HAP-1 (cell line): ENCODE measurements around the gene C11orf87.

Source experiments
- DNase-seq, 2 experiments: peaks; one replicate each; pipeline ENCODE4 v3.0.0-alpha.2; 2016 to 2020; ENCODE audit warnings: low spot score in 2 of 2
- H3K27me3 ChIP-seq: fragments of 250-450 bp; sonication (Bioruptor Pico); 2 replicates; pipeline ENCODE4 v1.5.1; 2020; ENCODE audit warnings: low read depth, mild to moderate bottlenecking, moderate library complexity
- H3K36me3 ChIP-seq: fragments of 250-450 bp; sonication (Bioruptor Pico); replicated peaks from 2 replicates; pipeline ENCODE4 v1.5.1; 2020; ENCODE audit warnings: mild to moderate bottlenecking
- H3K4me1 ChIP-seq: fragments of 250-450 bp; sonication (Bioruptor Pico); 2 replicates; pipeline ENCODE4 v1.5.1; 2020; ENCODE audit warnings: mild to moderate bottlenecking
- H3K4me3 ChIP-seq: fragments of 250-450 bp; sonication (Bioruptor Pico); 2 replicates; pipeline ENCODE4 v1.5.1; 2020; ENCODE audit warnings: mild to moderate bottlenecking, moderate library complexity
- H3K9me3 ChIP-seq: fragments of 250-450 bp; sonication (Bioruptor Pico); 2 replicates; pipeline ENCODE4 v1.5.1; 2020; ENCODE audit warnings: mild to moderate bottlenecking, moderate library complexity
- in situ Hi-C: fragments of 300-500 bp; cut with MboI; formaldehyde crosslinking; loops from 3 replicates; pipeline ENCODE4 v1.14.3; 2020; ENCODE audit warnings: low sequenced_read_pairs, inconsistent platforms, mixed read lengths

The C11orf87 gene

DNA sequence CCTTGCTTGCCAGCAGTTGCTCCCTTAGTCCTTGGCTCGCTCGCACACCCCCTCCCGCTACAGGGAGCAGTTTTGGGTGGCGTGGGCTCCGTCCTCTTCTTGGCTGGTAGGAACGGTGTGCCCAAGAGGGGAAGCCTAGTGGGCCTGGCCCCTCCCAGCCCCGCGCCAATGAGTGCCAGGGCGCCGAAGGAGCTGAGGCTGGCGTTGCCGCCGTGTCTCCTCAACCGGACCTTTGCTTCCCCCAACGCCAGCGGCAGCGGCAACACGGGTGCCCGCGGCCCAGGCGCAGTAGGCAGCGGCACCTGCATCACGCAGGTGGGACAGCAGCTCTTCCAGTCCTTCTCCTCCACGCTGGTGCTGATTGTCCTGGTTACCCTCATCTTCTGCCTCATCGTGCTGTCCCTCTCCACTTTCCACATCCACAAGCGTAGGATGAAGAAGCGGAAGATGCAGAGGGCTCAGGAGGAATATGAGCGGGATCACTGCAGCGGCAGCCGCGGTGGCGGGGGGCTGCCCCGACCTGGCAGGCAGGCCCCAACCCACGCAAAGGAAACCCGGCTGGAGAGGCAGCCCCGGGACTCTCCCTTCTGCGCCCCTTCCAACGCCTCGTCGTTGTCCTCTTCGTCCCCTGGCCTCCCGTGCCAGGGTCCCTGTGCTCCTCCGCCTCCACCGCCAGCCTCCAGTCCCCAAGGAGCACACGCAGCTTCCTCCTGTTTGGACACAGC, 1.6 kb downstream of the C11orf87 start:
- H3K27me3 ChIP-seq = peaks cover 5% of the 10 kb centered on the region; the same call in 1 of the 2 replicates
- no peaks in the 10 kb centered on the region for H3K4me1 ChIP-seq
- no peaks in the 10 kb centered on the region for H3K36me3 ChIP-seq
- H3K9me3 ChIP-seq = no peaks in the 10 kb centered on the region
- H3K4me3 ChIP-seq = no peak overlapping the region
- no peak for DNase-seq
- in situ Hi-C loops = no loop called here

DNA sequence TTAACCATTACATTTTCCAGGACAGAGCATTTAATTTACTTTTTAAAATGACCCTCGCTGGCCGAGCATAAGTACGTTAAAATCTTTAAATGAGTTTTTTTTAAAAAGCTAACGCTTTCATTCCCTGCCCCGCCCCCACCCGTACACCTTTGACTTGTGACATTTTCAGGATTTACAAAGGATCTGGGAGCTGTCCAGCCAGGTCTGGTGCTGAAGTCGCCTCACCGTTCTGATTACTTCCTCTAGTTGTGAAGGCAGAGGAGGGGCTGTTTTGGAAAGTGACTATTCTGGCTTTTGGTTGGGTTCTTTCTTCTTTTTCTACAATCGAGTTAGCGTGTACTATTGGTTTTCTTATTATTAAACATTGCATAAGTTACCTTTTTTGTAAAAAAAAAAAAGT, 2.9 kb downstream of the C11orf87 start:
- no peaks in the 10 kb centered on the region for H3K4me1 ChIP-seq
- no peak overlapping the region for H3K4me3 ChIP-seq
- no peaks in the 10 kb centered on the region for H3K9me3 ChIP-seq
- no peaks in the 10 kb centered on the region for H3K36me3 ChIP-seq
- in situ Hi-C loops = no loop called here
- peaks cover 5% of the 10 kb centered on the region; the same call in 1 of the 2 replicates for H3K27me3 ChIP-seq
- peak in 1 of 2 experiments; percentile 59 for DNase-seq

DNA sequence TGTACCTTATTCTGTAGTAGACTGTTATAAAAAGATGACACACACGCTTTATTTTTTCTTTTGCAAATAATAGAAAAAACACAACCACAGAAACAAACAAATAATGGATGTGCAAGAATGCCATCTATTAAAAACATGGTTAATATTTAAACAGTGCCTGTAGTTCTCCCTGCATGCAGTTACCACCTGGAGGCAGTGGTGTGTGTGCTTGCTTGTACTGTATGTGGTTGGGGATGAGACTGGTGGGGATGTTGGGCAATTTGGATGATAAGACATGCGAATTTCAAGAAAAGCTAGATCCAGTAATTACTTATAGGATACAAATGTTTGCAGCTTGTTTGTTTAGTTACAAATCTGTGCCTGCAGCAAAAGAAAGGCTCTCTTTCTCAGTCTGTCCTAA, 3.6 kb downstream of the C11orf87 start:
- no peaks in the 10 kb centered on the region for H3K36me3 ChIP-seq
- no peaks in the 10 kb centered on the region for H3K4me1 ChIP-seq
- H3K4me3 ChIP-seq = no peak overlapping the region
- peaks cover 5% of the 10 kb centered on the region; the same call in 1 of the 2 replicates for H3K27me3 ChIP-seq
- DNase-seq = no peak
- H3K9me3 ChIP-seq = no peaks in the 10 kb centered on the region
- in situ Hi-C loops = no loop called here

DNA sequence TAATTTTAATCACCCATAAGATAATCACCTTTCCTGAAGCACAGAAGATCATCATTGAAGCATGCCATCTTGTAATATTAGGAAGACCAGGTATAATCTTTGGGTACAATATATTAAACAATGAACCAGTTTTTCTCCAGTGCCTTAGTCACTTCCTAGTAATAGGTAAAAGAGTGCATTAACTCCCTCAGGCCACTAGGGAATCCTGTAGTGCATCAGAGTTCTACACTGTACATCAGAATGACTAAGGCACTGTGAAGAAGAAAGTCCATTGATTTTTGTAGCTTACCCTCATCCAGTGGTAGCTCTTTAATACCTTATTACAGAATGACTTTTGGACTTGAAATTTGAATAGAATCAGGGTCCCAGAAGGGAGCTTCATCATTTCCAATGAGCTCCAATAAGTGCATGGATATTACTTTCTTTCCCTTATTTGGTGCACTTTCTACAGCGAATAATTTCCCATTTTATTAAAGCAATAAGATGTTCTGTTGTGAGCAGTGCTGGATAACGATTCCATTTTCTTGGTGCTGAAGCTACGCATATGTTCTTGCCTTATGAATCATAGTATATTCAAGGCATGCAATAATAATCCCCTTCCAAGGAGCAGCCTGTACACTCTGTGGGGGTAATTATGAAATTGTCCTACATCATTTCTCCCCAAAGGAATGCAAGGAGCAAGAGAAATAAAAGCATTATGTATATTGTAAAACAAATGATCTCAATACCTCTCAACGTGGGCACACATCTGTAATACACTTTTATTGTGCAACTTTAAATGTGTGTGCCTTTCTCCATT, 4.7 kb downstream of the C11orf87 start:
- no peak for DNase-seq
- Histone ChIP-seq H3K4me1 (no peaks in the 10 kb centered on the region), H3K4me3 (no peak overlapping the region), H3K9me3 (no peaks in the 10 kb centered on the region), H3K27me3 (peaks cover 5% of the 10 kb centered on the region; the same call in 1 of the 2 replicates), H3K36me3 (no peaks in the 10 kb centered on the region)
- in situ Hi-C loops = no loop called here

DNA sequence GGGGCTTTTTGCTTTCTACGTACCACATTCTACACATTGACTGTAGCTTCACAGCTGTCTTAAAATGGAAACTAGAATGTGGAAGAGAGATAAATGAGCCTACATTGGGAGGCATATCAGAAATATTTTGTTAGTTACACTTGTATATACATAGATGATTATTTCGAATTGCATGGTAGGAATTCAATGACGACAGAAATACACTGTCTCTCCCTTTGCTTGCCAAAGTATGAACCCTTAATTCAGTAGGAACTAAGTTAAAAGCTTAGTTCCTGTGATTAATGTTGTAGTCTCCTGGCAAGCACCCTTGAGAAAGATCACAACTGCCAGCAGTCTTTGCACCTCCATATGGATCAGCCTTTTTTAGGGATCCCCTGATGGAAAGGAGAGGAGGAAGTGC, 10.1 kb downstream of the C11orf87 start:
- H3K36me3 ChIP-seq = no peaks in the 10 kb centered on the region
- in situ Hi-C loops = no loop called here
- no peaks in the 10 kb centered on the region for H3K4me1 ChIP-seq
- no peak for DNase-seq
- H3K4me3 ChIP-seq = no peak overlapping the region
- no peaks in the 10 kb centered on the region for H3K9me3 ChIP-seq
- H3K27me3 ChIP-seq = no peaks in the 10 kb centered on the region

DNA sequence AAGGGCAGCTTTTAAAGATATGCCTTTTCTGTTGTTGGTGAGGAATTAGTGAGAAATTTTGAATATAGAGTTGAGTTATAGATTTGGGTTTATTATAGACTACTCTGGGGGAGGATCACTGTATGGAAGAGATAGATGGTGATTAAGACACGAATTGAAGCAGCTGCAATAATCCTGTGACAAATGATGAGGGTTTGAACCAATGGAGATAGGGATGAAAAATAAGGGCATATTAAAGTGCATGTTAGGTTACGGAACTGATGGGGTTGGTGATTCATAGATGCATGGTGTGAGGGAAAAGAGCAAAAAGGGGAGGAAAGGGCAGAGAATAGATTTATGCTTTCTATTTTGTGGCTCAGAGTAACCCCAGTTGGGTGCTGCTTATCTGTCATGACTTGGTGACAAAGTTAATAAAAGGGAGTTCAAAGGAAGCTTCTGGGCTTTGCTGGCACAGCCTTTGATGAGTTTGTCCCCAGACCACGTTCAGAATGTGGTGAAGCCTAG, 11.8 kb downstream of the C11orf87 start:
- Histone ChIP-seq H3K36me3 (no peaks in the 10 kb centered on the region), H3K9me3 (no peaks in the 10 kb centered on the region), H3K27me3 (no peaks in the 10 kb centered on the region), H3K4me1 (no peaks in the 10 kb centered on the region), H3K4me3 (no peak overlapping the region)
- in situ Hi-C loops = no loop called here
- DNase-seq = no peak

DNA sequence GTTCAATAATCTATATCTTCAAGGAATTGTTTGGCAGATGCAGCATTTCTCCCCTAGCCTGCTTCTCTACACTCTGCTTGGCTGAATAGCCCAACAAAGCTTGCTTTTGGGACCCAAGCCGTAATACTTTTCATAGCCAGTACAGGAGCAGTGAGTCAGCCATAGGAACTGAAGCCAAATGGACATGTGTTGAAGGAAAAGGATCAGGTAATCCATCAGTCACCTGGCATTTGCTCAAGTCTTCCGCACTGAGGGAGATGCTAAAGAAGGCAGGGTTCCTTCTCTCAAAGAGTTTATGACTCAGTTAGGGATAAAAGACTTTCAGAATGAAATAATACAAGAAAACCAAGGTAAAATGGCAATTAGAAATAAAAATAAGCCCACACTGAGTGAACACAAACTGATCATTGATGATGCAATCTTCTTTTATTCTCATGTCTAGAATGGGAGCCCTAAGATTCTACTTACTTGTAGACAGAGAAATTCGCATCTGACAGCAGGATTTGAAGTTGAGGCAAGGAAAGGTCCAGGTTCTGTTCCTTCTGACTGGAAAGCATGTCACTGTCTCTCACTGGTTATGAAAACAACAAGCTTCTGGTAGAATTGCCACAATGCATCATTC, 13.2 kb downstream of the C11orf87 start:
- H3K9me3 ChIP-seq = no peaks in the 10 kb centered on the region
- H3K4me1 ChIP-seq = no peaks in the 10 kb centered on the region
- H3K36me3 ChIP-seq = no peaks in the 10 kb centered on the region
- no peak for DNase-seq
- H3K27me3 ChIP-seq = no peaks in the 10 kb centered on the region
- in situ Hi-C loops = no loop called here
- no peak overlapping the region for H3K4me3 ChIP-seq

DNA sequence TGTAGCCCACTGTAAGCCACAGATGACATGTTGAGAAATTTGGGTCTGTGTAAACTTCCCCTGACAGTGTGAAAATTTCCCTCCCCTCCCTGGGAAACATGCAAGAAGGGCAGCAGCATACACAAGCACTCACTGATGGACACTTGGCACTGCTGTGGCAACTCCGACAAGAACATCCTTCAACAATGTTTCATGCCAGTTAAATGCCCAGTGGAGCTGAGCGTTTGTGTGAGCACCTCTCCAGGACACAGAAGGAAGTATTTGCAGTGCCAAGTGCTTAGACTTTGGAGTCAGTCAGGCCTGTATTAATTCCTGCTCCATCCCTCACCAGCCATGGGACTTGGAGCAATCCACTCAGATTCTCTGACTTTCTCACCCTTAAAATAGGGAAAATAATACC, 17.7 kb downstream of the C11orf87 start:
- no peaks in the 10 kb centered on the region for H3K36me3 ChIP-seq
- H3K4me3 ChIP-seq = no peak overlapping the region
- no peaks in the 10 kb centered on the region for H3K27me3 ChIP-seq
- in situ Hi-C loops = no loop called here
- H3K4me1 ChIP-seq = no peaks in the 10 kb centered on the region; the same call in 1 of the 2 replicates
- no peak for DNase-seq
- no peaks in the 10 kb centered on the region for H3K9me3 ChIP-seq

DNA sequence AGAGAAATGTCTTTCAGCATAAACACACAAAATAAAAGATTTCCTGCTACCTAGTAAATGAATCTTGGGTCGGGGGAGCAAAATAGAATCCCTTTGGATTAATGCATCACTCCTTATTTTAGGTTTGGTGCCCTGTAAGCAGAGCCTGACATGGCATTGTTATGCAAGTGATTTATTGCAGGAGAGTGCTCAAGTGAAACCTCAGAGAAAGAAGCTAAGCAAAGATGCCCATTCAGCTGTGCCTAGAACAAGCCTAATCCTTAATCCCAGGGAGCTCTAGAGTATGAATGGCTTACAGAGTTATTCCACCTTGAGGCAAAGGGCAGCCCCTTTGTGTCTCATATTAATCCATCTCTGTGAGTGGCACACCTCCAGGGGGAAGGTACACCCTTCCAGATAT, 21.1 kb downstream of the C11orf87 start:
- H3K27me3 ChIP-seq = no peaks in the 10 kb centered on the region
- no peaks in the 10 kb centered on the region for H3K9me3 ChIP-seq
- H3K4me3 ChIP-seq = no peak overlapping the region
- in situ Hi-C loops = no loop called here
- no peaks in the 10 kb centered on the region; the same call in 1 of the 2 replicates for H3K4me1 ChIP-seq
- DNase-seq = peak in 1 of 2 experiments; percentile 53
- no peaks in the 10 kb centered on the region for H3K36me3 ChIP-seq

DNA sequence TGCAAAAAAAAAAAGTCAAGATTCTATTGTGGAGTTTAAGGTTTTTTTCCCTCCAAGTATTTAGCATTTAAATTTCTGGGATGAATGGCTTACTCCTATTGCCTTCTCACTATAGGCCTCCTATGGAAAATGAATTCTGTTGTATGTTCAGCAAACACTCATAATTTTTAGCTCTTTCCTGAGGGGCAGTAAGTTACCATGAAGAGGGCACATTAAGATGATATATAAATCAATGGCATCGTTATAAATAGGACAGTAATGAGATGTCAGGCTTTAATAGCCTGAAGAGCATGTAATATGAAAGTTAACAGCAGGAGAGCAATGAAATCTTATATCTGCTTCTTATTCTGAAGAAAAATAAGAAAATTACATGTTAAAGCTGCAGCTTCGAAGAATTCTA, 32.9 kb downstream of the C11orf87 start:
- Histone ChIP-seq H3K4me3 (no peak overlapping the region), H3K36me3 (no peaks in the 10 kb centered on the region), H3K9me3 (no peaks in the 10 kb centered on the region), H3K27me3 (no peaks in the 10 kb centered on the region), H3K4me1 (no peaks in the 10 kb centered on the region)
- in situ Hi-C loops = no loop called here
- DNase-seq = no peak
